ENCODE measurements around the gene SLC38A6.
"Not testable (repeated sequence)": the region's sequence is repeated elsewhere in the genome, so short reads cannot be mapped to it uniquely, and the experiment has no call there.

Gene SLC38A6

GRCh38 chr14:61051051-61051450, 70.0 kb downstream of the SLC38A6 start:
- H3K27ac Mint-ChIP-seq = no peak overlapping the region
- H3K4me3 Mint-ChIP-seq = no peak overlapping the region
- H3K27me3 Mint-ChIP-seq = no peaks in the 10 kb centered on the region
- peaks cover 8% of the 10 kb centered on the region for H3K9me3 Mint-ChIP-seq
- H3K4me1 Mint-ChIP-seq = no peaks in the 10 kb centered on the region
- no peak for ATAC-seq
- DNase-seq = no peak
- H3K36me3 Mint-ChIP-seq (ENCODE audit: low read depth) = peaks cover 19% of the 10 kb centered on the region

GRCh38 chr14:61051621-61052020, 70.6 kb downstream of the SLC38A6 start:
- no peak for ATAC-seq
- H3K27me3 Mint-ChIP-seq = no peaks in the 10 kb centered on the region

DNA sequence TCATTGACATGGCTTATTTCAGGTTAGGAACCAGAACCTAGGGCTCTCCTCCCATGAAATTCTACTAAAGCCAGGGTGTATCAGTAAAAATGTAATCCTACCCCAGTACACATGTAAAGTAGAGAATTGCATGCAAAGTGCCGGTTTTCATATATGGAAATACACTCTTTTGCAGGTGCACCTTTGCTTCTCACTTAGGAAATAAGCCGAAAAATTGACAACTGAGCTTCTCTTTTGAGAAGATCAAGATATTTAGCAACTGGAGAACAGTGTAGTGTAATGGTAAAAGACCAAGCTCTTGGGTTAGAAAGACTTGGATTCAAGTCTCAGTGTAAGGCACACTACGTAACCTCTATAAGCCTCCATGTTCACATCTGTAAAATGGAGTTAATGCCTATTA, 82.4 kb downstream of the SLC38A6 start:
- peaks cover 8% of the 10 kb centered on the region for H3K36me3 Mint-ChIP-seq (ENCODE audit: low read depth)
- H3K27me3 Mint-ChIP-seq = no peaks in the 10 kb centered on the region
- H3K4me1 Mint-ChIP-seq = no peaks in the 10 kb centered on the region
- ATAC-seq (no peak), DNase-seq (no peak)
- H3K9me3 Mint-ChIP-seq = peaks cover 6% of the 10 kb centered on the region
- no peak overlapping the region for H3K4me3 Mint-ChIP-seq
- no peak overlapping the region for H3K27ac Mint-ChIP-seq

More at GRCh38 chr14:61051621-61052020, 70.6 kb downstream of the SLC38A6 start:
- H3K9me3 Mint-ChIP-seq = peaks cover 8% of the 10 kb centered on the region
- no peak overlapping the region for H3K27ac Mint-ChIP-seq
- no peak overlapping the region for H3K4me3 Mint-ChIP-seq
- no peak for DNase-seq
- H3K36me3 Mint-ChIP-seq (ENCODE audit: low read depth) = peaks cover 19% of the 10 kb centered on the region
- H3K4me1 Mint-ChIP-seq = no peaks in the 10 kb centered on the region

- Mint-ChIP-seq H3K27ac (no peak overlapping the region), H3K36me3 (ENCODE audit: low read depth) (peaks cover 8% of the 10 kb centered on the region), H3K27me3 (no peaks in the 10 kb centered on the region), H3K9me3 (peaks cover 6% of the 10 kb centered on the region), H3K4me1 (no peaks in the 10 kb centered on the region), H3K4me3 (no peak overlapping the region)
- DNase-seq = no peak
- no peak for ATAC-seq
Observed at GRCh38 chr14:61064210-61064609, 83.2 kb downstream of the SLC38A6 start.

GRCh38 chr14:61064856-61065255, 83.8 kb downstream of the SLC38A6 start:
- ATAC-seq = no peak
- H3K36me3 Mint-ChIP-seq (ENCODE audit: low read depth) = peaks cover 8% of the 10 kb centered on the region
- no peak overlapping the region for H3K4me3 Mint-ChIP-seq
- no peaks in the 10 kb centered on the region for H3K27me3 Mint-ChIP-seq
- DNase-seq = no peak
- no peaks in the 10 kb centered on the region for H3K4me1 Mint-ChIP-seq
- H3K27ac Mint-ChIP-seq = no peak overlapping the region
- H3K9me3 Mint-ChIP-seq = peaks cover 6% of the 10 kb centered on the region

GRCh38 chr14:61065656-61066055, 84.6 kb downstream of the SLC38A6 start:
- Mint-ChIP-seq H3K36me3 (ENCODE audit: low read depth) (peaks cover 10% of the 10 kb centered on the region), H3K4me3 (no peak overlapping the region), H3K4me1 (no peaks in the 10 kb centered on the region), H3K27me3 (no peaks in the 10 kb centered on the region), H3K9me3 (peaks cover 6% of the 10 kb centered on the region), H3K27ac (no peak overlapping the region)
- no peak for DNase-seq
- ATAC-seq = no peak

DNA sequence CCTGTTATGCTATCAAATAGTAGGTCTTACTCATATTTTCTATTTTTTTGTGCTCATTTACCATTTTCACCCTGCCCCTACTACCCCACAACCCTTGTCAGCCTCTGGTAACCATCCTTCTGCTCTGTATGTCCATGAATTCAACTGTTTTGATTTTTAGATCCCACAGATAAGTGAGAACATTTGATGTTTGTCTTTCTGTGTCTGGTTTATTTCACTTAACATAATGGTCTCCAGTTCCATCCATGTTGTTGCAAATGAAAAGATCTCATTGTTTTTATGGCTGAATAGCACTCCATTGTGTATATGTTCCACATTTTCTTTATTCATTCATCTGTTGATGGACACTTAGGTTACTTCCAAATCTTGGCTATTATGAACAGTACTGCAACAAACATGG, 91.4 kb downstream of the SLC38A6 start:
- not testable (repeated sequence) for DNase-seq, H3K27ac Mint-ChIP-seq, ATAC-seq

DNA sequence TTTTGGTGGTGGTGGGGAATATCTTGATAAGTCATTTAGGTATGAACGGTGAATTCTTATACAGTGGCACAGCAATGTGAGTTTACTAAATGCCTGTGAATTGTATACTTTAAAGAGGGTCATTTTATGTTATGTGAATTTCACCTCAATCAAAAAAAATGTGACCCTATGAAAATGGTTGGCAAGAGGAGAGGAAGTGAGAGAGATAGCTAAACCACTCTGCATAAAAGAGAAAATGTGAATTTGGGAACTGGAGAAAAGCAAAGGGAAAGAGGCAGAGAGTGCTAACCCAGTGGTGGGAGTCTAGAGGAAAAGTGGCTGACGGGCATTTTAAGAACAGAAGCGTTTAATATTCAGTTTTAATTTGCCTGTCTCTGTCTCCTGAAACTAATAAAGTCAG, 93.8 kb downstream of the SLC38A6 start:
- Mint-ChIP-seq H3K4me3 (no peak overlapping the region), H3K9me3 (no peaks in the 10 kb centered on the region), H3K36me3 (ENCODE audit: low read depth) (peaks cover 2% of the 10 kb centered on the region), H3K27ac (no peak overlapping the region), H3K4me1 (no peaks in the 10 kb centered on the region), H3K27me3 (no peaks in the 10 kb centered on the region)
- no peak for DNase-seq
- ATAC-seq = no peak

More for the DNA sequence above, 91.4 kb downstream of the SLC38A6 start:
- H3K4me1 Mint-ChIP-seq; H3K27me3 Mint-ChIP-seq; H3K9me3 Mint-ChIP-seq; H3K36me3 Mint-ChIP-seq (ENCODE audit: low read depth); H3K4me3 Mint-ChIP-seq: not testable (repeated sequence)

DNA sequence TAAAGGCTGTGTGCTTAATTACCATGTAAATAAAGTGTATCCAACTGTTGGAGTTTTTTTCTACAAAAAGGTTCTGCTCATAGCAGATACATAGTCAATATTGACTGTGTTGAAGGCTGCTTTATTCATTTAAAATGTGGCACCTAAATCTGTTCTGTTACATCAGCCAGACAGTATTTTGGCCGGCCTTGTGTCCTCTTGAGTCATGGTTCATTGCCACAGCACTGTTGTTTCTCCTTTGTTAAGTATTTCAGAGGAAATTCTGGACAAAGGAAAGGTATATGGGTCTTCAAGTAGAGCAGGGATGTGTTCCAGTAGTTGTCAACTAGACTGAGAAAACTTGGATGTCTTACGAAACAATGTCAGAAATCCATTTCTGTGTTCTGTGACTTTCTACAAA, 95.5 kb downstream of the SLC38A6 start:
- ATAC-seq (no peak), DNase-seq (no peak)
- Mint-ChIP-seq H3K36me3 (ENCODE audit: low read depth) (no peaks in the 10 kb centered on the region), H3K4me1 (no peaks in the 10 kb centered on the region), H3K27ac (no peak overlapping the region), H3K27me3 (no peaks in the 10 kb centered on the region), H3K4me3 (no peak overlapping the region), H3K9me3 (no peaks in the 10 kb centered on the region)

GRCh38 chr14:61077437-61077836, 96.4 kb downstream of the SLC38A6 start:
- no peak for ATAC-seq

DNA sequence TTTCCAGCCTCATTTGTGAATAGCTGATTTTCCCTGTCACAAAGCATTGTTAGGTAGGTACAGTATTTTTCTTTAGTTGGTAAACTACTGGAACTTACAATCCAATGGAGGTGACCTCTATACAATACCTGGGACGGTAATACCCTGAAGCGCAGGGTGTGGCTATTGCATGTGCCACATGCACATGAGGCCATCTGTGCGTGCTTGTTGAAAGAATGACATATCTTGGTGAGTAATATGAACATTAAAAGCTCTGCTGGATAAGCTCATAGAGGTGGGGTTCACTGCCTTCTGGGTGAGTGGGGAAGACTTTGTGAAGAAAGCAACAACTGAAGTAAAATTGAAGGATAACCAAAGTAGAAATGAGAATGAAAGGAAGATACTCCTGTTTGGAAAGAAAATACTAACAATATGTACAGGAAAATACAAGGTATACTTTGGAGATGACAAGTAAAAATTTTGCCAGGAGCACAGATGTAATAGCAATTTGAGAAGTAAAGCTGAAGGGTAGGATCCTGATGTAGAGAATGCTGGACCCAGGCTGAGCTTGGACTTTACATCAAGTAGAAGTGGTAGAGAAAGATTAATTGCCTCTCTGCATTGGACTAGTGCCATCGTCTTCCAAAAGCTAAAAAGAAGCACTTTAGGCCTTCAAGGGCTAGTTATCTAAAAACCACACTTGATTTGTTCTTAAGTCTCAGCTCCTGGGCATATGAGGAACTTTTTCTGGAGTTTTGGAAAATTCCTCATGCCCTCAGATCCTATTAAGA, 97.1 kb downstream of the SLC38A6 start:
- no peaks in the 10 kb centered on the region for H3K9me3 Mint-ChIP-seq
- no peaks in the 10 kb centered on the region for H3K4me1 Mint-ChIP-seq
- H3K27ac Mint-ChIP-seq = no peak overlapping the region
- no peaks in the 10 kb centered on the region for H3K36me3 Mint-ChIP-seq (ENCODE audit: low read depth)
- DNase-seq = no peak
- ATAC-seq = no peak
- H3K4me3 Mint-ChIP-seq = no peak overlapping the region
- no peaks in the 10 kb centered on the region for H3K27me3 Mint-ChIP-seq

More at GRCh38 chr14:61077437-61077836, 96.4 kb downstream of the SLC38A6 start:
- Mint-ChIP-seq H3K36me3 (ENCODE audit: low read depth) (no peaks in the 10 kb centered on the region), H3K27ac (no peak overlapping the region), H3K9me3 (no peaks in the 10 kb centered on the region), H3K4me1 (no peaks in the 10 kb centered on the region), H3K27me3 (no peaks in the 10 kb centered on the region), H3K4me3 (no peak overlapping the region)
- no peak for DNase-seq

DNA sequence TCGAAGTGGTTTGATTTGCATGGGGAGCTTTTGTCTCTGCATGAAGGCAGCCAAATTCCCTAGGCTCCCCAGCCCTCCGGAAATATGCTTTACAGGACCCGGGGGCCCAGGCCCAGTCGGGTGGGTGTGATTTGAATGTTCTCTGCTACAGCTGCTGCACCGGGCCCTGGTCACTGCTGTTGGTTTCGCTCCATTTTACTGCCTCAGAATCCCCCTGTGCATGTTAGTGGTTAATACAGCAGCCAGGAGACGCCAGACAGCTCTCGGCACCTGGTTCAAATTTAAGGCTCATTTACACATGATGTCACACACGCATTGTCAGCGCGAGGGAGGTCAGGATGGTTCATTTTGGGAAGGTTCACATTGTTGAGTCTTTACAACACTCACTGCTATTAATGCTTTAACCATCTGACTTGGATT, 99.6 kb downstream of the SLC38A6 start:
- ATAC-seq (no peak), DNase-seq (no peak)
- H3K27me3 Mint-ChIP-seq = no peaks in the 10 kb centered on the region
- H3K9me3 Mint-ChIP-seq = peaks cover 3% of the 10 kb centered on the region
- H3K36me3 Mint-ChIP-seq (ENCODE audit: low read depth) = peaks cover 2% of the 10 kb centered on the region
- no peaks in the 10 kb centered on the region for H3K4me1 Mint-ChIP-seq
- H3K27ac Mint-ChIP-seq = no peak overlapping the region
- no peak overlapping the region for H3K4me3 Mint-ChIP-seq

DNA sequence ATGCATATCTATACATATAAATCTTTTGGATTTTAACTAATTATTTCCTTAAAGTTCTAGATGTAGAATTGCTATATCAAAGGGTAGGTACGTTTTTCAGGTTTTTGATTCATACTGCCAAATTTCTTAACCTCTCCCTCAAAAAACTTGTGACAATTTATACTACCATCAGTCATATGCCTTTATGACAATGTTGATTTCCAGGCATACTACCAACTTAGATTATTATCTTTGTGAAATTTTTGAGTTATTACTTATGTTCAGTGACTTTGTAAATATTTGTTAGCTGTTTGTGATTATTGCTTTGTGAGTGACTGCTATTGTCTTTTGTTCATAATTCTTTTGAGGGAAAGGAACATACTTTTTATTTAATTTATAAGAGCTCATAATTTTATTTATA, 107.0 kb downstream of the SLC38A6 start:
- DNase-seq = no peak
- no peaks in the 10 kb centered on the region for H3K4me1 Mint-ChIP-seq
- H3K27me3 Mint-ChIP-seq = no peaks in the 10 kb centered on the region
- H3K36me3 Mint-ChIP-seq (ENCODE audit: low read depth) = peaks cover 4% of the 10 kb centered on the region
- no peak overlapping the region for H3K4me3 Mint-ChIP-seq
- no peak overlapping the region for H3K27ac Mint-ChIP-seq
- peaks cover 5% of the 10 kb centered on the region for H3K9me3 Mint-ChIP-seq
- ATAC-seq = no peak

GRCh38 chr14:61089126-61089750, 108.2 kb downstream of the SLC38A6 start:
- H3K27ac Mint-ChIP-seq = no peak overlapping the region
- H3K27me3 Mint-ChIP-seq = no peaks in the 10 kb centered on the region
- peaks cover 5% of the 10 kb centered on the region for H3K9me3 Mint-ChIP-seq
- no peaks in the 10 kb centered on the region for H3K4me1 Mint-ChIP-seq
- peak; percentile 15 for ATAC-seq
- H3K4me3 Mint-ChIP-seq = no peak overlapping the region
- peaks cover 4% of the 10 kb centered on the region for H3K36me3 Mint-ChIP-seq (ENCODE audit: low read depth)
- no peak for DNase-seq

DNA sequence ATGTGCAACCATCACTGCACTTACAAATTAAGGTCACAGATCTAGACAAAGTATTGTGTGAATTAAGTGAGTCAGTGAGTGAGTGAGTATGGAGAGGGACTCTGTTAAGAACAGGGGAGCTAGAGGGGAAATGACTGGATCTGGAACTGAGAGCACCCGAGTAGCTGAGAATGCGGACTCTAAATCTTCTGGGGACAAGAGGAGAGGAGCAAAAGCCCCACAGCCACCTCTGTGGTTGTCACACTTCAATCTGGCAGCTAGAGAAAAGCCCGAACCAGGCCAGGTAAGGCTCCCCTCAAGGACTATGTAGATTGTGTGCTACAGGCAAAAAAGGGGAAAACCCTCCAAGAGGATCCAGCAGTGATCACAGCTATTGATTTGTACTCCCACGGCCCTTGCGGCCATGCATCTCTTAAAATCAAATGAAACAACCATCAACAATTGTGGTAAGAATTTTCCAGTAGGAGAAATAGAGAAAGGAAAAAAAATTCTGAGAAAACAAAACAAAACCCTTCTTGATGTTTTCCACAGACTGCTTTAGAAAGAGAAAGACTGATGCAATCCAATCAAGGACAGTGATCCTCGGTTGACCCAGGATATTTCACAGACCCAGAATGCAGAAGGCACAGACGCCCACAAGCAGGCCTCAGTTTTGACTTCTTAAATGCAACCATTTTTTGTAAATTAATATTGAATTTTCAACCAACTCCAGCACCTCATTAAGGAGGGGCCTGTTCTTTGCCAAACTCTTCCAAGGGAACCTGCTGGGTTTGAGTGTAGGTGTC, 109.6 kb downstream of the SLC38A6 start:
- peak overlapping the region; percentile 5 for H3K27ac Mint-ChIP-seq
- DNase-seq = no peak
- peaks cover 2% of the 10 kb centered on the region for H3K9me3 Mint-ChIP-seq
- no peaks in the 10 kb centered on the region for H3K4me1 Mint-ChIP-seq
- H3K36me3 Mint-ChIP-seq (ENCODE audit: low read depth) = peaks cover 2% of the 10 kb centered on the region
- H3K4me3 Mint-ChIP-seq = no peak overlapping the region
- no peaks in the 10 kb centered on the region for H3K27me3 Mint-ChIP-seq
- peak; percentile 80 for ATAC-seq

Measured in activated naive CD8-positive, alpha-beta T cell treated with anti-CD3 and anti-CD28 coated beads, Interleukin-2, amount 50 U/mL, for 24 hours (primary cell).